HG03442 (cell line): ENCODE results near the gene CDH15.

Source experiments
- ATAC-seq: cut with Tn5 transposase; IDR thresholded peaks from one replicate; pipeline ENCODE4 v1.9.1; 2021; ENCODE audit warnings: mild to moderate bottlenecking, moderate library complexity; ENCODE audit not compliant: unreplicated experiment

Gene CDH15

GRCh38 chr16:89171216-89172170 lies at the start of gene CDH15:
Gene CDH15, plus strand, starts transcription at chr16:89171748. Its CDS starts 84 bp downstream, at chr16:89171832.
- ATAC-seq: peak; percentile 70

DNA sequence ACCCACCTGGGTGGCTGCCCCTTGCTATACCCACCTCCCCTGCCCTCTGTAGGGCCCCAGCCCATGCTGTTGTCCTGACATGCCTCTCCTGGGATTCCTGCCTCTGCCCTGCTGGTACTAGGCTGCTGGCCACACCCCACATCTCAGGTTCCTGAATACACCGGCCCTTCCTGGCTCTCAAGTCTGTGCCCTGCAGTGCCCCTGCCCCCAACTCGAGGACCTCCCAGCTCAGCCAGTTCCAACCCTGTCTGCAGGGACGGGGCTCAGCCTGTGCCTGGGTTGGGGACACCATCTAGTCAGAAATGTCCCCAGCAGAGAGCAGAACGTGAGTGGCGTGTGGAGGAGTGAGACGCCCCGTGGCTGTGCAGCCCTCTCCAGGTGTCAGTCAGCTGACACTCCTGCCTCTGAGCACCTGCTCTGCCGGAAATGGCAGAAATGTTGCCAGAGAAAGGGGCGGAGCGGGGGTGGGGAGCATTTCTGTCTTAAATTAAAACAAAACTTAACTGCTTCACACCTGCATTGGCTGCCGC lies 49.2 kb upstream of the CDH15 start:
- no peak for ATAC-seq

DNA sequence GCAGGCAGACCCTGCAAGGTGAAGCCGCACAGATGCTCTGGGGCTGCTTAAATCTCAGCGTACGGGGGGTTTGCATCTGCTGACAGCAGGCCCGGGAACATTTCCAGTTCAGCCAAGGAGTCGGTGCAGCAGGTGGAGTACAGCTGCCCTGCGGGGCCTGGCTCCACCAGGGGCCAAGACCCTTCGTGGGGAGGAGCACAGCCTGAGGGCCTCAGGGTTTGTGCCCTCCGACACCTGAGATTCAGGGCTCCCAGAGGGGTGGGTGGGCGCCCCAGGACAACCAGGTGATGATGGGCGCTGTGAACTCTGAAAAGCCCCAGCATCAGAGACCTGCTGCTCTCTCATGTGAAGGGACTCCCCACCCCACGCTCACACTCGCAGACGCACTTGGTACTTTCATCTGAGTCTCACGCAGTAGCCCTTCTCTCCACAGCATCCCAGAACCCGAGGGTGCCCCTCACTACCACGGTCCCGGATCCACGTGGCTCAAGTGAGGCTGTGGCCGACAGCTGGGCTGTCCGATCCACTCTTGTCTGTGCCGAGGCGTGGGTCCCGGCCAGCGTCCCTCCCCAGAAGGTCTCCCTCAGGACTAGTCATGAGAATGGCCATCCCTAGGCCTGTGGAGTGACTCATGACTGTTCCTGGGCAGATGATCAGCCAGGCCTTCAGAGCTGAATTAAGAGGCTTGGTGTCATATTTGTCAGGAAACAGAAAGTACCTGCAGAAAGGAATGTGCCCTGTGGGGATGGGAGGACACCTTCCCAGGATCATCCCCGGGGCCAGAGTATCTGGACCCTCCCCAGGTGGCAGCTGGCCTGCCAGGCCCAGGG lies 48.3 kb upstream of the CDH15 start:
- ATAC-seq: no peak

- ATAC-seq: no peak
Measured at GRCh38 chr16:89123831-89124100, 47.8 kb upstream of the CDH15 start.

GRCh38 chr16:89129378-89129777 lies 42.2 kb upstream of the CDH15 start:
- ATAC-seq: no peak

DNA sequence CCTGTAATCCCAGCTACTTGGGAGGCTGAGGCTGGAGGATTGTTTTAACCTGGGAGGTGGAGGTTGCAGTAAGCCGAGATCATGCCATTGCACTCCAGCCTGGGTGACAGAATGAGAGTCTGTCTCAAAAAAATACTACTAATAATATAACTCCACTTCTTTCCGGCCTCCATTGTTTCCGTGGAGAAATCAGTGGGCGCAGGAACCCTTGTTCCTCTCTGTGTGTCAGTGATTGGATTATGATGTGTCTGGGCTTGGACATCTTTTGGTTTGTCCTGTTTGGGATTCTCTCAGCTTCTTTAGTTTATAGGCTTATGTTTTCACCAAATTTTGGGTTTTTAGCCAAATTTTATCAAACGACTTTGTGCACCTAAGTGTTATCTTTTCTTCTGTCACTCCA lies 41.1 kb upstream of the CDH15 start:
- no peak for ATAC-seq

DNA sequence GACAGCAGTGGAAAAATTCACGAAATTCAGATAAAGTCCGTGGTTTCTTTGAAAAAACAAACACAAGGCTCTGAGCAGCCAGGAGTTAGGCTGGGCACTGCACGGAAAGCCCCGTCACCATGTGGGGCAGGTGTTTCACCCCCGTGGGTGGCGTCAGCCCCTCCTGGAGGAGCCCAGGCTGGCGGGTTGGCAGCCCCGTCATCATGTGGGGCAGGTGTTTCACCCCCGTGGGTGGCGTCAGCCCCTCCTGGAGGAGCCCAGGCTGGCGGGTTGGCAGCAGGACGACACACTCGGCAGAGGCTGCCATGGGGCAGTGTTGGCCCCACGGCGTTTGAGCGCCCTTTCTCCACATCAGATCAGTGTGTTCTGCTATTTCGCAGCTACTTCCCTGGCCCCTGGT lies 39.8 kb upstream of the CDH15 start:
- ATAC-seq: no peak

- ATAC-seq: no peak
Measured at GRCh38 chr16:89132194-89133005, 39.1 kb upstream of the CDH15 start.

DNA sequence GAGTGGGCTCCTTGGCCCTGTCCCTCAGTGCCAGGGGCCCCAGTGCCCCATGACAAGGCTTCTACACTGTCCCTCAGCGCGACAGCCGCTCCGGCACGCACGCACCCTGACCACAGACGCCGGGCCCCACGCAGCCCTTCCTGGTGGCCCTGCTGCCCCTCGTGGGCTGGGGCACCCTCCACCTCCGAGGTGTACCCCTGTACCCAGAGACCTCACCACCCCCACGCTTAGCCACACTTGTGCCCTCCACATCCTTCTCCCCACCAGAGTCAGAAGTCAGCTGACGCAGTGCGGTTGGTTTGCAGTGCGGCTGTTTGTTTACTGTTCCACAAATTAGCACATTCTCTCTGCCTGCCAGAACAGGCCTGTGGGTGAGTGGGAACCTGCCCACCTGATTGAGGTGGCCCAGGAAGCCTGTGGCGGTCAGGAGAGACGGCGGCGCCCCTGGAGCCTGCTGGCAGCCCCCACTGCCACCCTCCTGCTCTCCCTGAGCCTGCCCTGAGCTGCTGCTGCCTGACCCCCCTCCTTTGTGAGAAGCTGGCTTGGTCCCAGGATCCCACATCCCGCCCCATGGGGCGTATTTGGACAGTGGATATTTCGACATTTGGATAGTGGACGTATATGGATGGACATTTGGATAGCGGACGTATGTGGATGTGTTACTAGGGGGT lies 38.0 kb upstream of the CDH15 start:
- no peak for ATAC-seq

GRCh38 chr16:89134269-89134668 lies 37.3 kb upstream of the CDH15 start:
- ATAC-seq: no peak

DNA sequence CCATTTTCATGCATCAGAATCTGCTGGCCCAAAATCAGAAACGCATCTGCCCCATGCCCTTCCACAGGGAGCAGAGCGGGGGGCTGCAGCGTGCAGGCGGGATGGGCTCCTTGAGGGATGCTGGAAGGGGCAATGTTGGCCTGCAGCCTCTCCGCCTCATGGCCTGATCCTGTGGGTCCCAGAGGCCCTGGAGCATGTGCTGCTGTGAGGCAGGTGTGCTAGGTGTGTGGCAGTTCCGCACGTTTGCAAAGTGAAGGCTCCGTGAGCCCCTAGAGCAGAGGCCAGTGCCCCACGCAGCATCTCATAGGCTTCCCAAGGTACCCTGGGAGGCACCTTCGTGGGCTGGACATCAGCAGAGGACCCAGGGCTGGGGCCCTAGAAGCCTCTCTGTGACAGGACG lies 36.4 kb upstream of the CDH15 start:
- no peak for ATAC-seq

DNA sequence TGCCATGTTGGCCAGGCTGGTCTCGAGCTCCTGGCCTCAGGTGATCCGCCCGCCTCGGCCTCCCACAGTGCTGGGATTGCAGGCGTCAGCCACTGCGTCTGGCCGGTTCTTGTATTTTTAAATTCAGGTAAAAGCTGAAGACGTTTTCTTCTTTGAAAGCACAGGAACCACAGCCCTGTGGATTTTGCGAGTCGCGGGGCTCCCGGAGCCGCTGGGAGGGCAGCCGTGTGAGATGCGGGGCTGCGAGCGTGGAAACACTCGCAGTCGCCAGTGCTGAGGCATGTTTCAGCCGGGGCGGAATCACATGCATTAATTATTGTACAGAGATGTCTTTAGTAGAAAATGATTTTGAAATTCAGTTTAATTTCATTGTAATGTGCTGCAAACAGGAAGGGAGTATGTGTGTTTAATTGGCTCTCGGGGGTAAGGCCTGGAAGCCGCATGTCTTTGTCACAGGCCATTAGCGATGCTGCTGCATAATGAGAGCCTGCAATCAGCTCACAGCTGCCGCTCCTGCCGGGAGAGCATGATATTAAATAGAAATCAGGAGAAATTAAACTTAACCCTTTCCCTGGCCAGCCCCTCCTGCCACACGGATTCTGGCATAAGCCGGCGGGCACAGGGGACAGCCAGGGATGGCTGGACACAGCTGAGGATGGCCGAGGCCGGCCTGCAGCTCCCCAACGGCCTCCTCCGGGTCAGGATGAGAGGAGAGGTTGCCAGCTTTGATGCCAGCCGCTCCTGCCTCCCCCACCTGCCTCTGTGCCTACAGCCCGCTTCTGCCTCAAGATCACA lies 35.4 kb upstream of the CDH15 start:
- no peak for ATAC-seq

DNA sequence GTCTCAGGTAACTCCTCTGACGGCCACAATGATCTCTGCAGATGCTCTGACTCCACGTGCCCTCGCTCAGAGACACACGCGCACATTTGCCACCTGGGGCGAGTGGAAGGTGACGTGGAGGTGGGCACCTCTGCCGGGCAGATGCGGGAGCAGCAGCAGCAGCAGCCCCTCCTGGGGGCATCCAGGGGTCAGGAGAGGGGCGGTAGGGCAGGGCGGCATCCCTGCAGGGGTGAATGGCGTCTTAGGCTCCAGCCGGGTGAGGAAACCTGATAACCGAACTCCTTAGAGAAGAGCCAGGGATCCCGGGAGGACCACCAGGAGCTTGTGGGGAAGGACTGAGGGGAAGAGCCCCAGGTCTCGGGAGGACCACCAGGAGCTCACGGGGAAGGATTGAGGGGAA lies 34.6 kb upstream of the CDH15 start:
- no peak for ATAC-seq

- no peak for ATAC-seq
Measured at GRCh38 chr16:89137666-89138512, 33.7 kb upstream of the CDH15 start.

GRCh38 chr16:89138513-89138795 lies 33.1 kb upstream of the CDH15 start:
- ATAC-seq: no peak

GRCh38 chr16:89138843-89139520 lies 32.6 kb upstream of the CDH15 start:
- ATAC-seq: no peak

DNA sequence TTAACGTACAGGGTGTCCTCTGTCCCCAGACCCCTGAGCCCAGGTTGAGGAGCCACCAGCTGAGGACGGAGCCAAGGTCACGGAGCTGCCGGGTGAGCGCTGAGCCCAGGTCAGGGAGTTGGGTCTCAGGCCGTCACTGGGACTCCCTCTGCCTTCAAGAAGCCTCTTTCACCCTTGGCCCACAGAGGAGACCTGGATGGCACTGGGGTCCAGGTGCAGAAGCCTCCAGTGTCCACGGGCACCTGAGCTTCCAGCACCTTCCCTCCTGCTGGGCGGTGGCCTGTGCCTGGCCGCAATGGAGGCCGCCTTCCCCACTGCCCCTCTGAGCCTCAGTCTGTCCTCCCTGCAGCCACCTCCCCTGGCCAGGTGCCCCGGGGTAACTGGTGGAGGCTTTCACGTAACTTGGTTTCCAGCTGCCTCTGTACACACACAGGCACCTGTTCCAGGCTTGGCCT lies 31.6 kb upstream of the CDH15 start:
- no peak for ATAC-seq

DNA sequence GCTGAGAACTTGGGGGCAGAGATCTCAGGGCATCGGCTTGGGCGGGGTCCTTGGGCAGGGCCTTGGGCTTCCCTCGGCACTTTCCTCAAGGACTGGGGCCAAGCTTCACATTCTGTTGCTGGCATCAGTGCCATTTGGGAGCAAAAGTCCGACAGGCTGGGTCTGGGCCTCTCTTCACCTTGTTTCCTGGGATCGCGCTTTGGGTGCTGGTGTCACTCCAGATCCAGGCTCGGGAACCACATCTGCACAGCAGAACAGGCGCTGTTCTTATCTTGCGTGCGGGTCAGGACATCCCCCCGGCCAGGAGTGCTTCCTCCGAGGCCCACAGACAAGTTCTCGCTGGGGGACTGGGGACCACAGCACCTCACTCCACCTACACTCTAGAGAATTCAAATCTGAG lies 31.1 kb upstream of the CDH15 start:
- no peak for ATAC-seq
